GM23338 (cell line): ENCODE results near the gene TRPM3. TPM values are rescaled to one million over a fixed set of nuclear protein-coding genes. Genes with fewer than 3 reads are reported as not detected.

Experiments
- ATAC-seq: fragments of 200-7000 bp; cut with Tn5 transposase; 3 replicates; pipeline ENCODE4 v1.9.1; 2020
- DNase-seq: peaks from one replicate; pipeline ENCODE4 v3.0.0-alpha.2; 2015; ENCODE audit warnings: low spot score
- H2AFZ ChIP-seq: fragments of 200-600 bp; sonication (generic); 2 replicates; pipeline ENCODE4 v1.8.0; 2016; ENCODE audit warnings: antibody characterized with exemption, mild to moderate bottlenecking, moderate library complexity
- H3F3A ChIP-seq: fragments of 200-600 bp; sonication (generic); replicated peaks from 2 replicates; pipeline ENCODE4 v1.8.0; 2017; ENCODE audit warnings: antibody characterized with exemption, mixed run types, low read depth
- H3K27ac ChIP-seq: fragments of 200-600 bp; sonication (generic); 2 replicates; pipeline ENCODE4 v1.6.1; 2016; ENCODE audit warnings: low read depth
- H3K27me3 ChIP-seq: fragments of 200-600 bp; sonication (generic); 2 replicates; pipeline ENCODE4 v1.8.0; 2016; ENCODE audit warnings: mild to moderate bottlenecking, mixed run types, moderate library complexity; ENCODE audit not compliant: insufficient read depth
- H3K36me3 ChIP-seq: fragments of 200-600 bp; sonication (generic); 2 replicates; pipeline ENCODE4 v1.8.0; 2016; ENCODE audit warnings: mild to moderate bottlenecking; ENCODE audit not compliant: insufficient read depth
- H3K4me1 ChIP-seq: fragments of 200-600 bp; sonication (generic); 2 replicates; pipeline ENCODE4 v1.8.0; 2016; ENCODE audit warnings: mild to moderate bottlenecking, moderate library complexity; ENCODE audit not compliant: insufficient read depth
- H3K4me2 ChIP-seq: fragments of 200-600 bp; sonication (generic); 2 replicates; pipeline ENCODE4 v1.7.1; 2017; ENCODE audit warnings: mixed run types
- H3K4me3 ChIP-seq: fragments of 200-600 bp; sonication (generic); 2 replicates; pipeline ENCODE4 v1.6.1; 2016; ENCODE audit warnings: mixed run types
- H3K79me2 ChIP-seq: fragments of 200-600 bp; sonication (generic); replicated peaks from 2 replicates; pipeline ENCODE4 v1.8.0; 2017; ENCODE audit warnings: mild to moderate bottlenecking; ENCODE audit not compliant: insufficient read depth
- H3K9me2 ChIP-seq: fragments of 200-600 bp; sonication (generic); 2 replicates; pipeline ENCODE4 v1.8.0; 2017; ENCODE audit not compliant: insufficient read depth
- H4K20me1 ChIP-seq: fragments of 200-600 bp; sonication (generic); replicated peaks from 2 replicates; pipeline ENCODE4 v1.8.0; 2017; ENCODE audit warnings: mild to moderate bottlenecking; ENCODE audit not compliant: insufficient read depth
- H3K27ac Mint-ChIP-seq: 2 replicates; pipeline ENCODE4 v1.8.0; 2020; ENCODE audit warnings: inconsistent platforms, mild to moderate bottlenecking, moderate library complexity, mixed read lengths
- H3K27me3 Mint-ChIP-seq: 3 replicates; pipeline ENCODE4 v1.8.0; 2022; ENCODE audit warnings: low read depth, mild to moderate bottlenecking, moderate library complexity, mixed read lengths, inconsistent platforms; ENCODE audit not compliant: insufficient read depth, poor library complexity
- H3K36me3 Mint-ChIP-seq: 3 replicates; pipeline ENCODE4 v1.8.0; 2021; ENCODE audit warnings: low read depth, mild to moderate bottlenecking, inconsistent platforms, moderate library complexity, mixed read lengths
- H3K4me1 Mint-ChIP-seq: 3 replicates; pipeline ENCODE4 v1.8.0; 2020; ENCODE audit warnings: mild to moderate bottlenecking, inconsistent platforms, mixed read lengths
- H3K4me3 Mint-ChIP-seq: 3 replicates; pipeline ENCODE4 v1.8.0; 2021; ENCODE audit warnings: moderate library complexity, mild to moderate bottlenecking, inconsistent platforms, mixed read lengths
- H3K9me3 Mint-ChIP-seq: 3 replicates; pipeline ENCODE4 v1.8.0; 2020; ENCODE audit warnings: moderate library complexity, mild to moderate bottlenecking, inconsistent platforms, mixed read lengths
- CTCF ChIP-seq, 2 experiments: fragments of 200-600 bp in 1 of 2; sonication (generic) in 1 of 2; conservative IDR thresholded peaks; 2 replicates each; pipeline versions ENCODE4 v1.5.1 to v1.6.1; 2016 to 2017; ENCODE audit warnings: antibody characterized with exemption in 2 of 2, low read depth in 2 of 2, mild to moderate bottlenecking in 2 of 2, moderate library complexity in 1 of 2
- EZH2 ChIP-seq: fragments of 200-600 bp; sonication (generic); IDR thresholded peaks from one replicate; pipeline ENCODE4 v1.8.0; 2017; ENCODE audit warnings: antibody characterized with exemption, mild to moderate bottlenecking, low read depth; ENCODE audit not compliant: unreplicated experiment
- EZH2phosphoT487 ChIP-seq: fragments of 200-600 bp; sonication (generic); IDR thresholded peaks from one replicate; pipeline ENCODE4 v1.8.1; 2018; ENCODE audit warnings: antibody characterized with exemption; ENCODE audit not compliant: unreplicated experiment
- JUNB ChIP-seq: IDR thresholded peaks from one replicate; pipeline ENCODE4 v1.6.1; 2016; ENCODE audit warnings: antibody characterized with exemption; ENCODE audit not compliant: unreplicated experiment
- NANOG ChIP-seq: IDR thresholded peaks from 2 replicates; pipeline ENCODE4 v1.6.1; 2016; ENCODE audit warnings: antibody characterized with exemption, borderline replicate concordance
- POLR2AphosphoS5 ChIP-seq: IDR thresholded peaks from 2 replicates; pipeline ENCODE4 v1.6.1; 2016; ENCODE audit warnings: antibody characterized with exemption, low read depth
- REST ChIP-seq: IDR thresholded peaks from one replicate; pipeline ENCODE4 v1.6.1; 2018; ENCODE audit warnings: antibody characterized with exemption; ENCODE audit not compliant: unreplicated experiment
- ZNF331 ChIP-seq: fragments of 250-450 bp; sonication (Bioruptor Pico); IDR thresholded peaks from 2 replicates; pipeline ENCODE4 v1.5.0; 2020; ENCODE audit warnings: low read depth, mild to moderate bottlenecking, moderate library complexity
- ZNF462 ChIP-seq: fragments of 250-450 bp; sonication (Bioruptor Pico); IDR thresholded peaks from 2 replicates; pipeline ENCODE4 v1.5.0; 2020; ENCODE audit warnings: mild to moderate bottlenecking, moderate library complexity
- polyA plus RNA-seq: library from polyadenylated mRNA; unstranded; fragments of >200 nt; fragmentation: Nextera tagmentation; extraction: Ambion mirVana; gene quantifications from 2 replicates; pipeline ENCODE4 v1.2.1, GENCODE V29; 2016
- total RNA-seq: library from RNA; depleted of rRNA; stranded (reverse); fragments of >200 nt; shearing (Covaris generic); gene quantifications from 2 replicates; pipeline ENCODE4 v1.2.3, GENCODE V29; 2014

The TRPM3 gene
- total and polyA plus RNA-seq, 2 experiments from 2014 or later: 2.8 to 8.2 TPM

GRCh38 chr9:70510157-70510770, 611.2 kb downstream of the TRPM3 start:
- Mint-ChIP-seq H3K36me3 (peaks cover 4% of the 10 kb centered on the region; the same call in 2 of the 3 replicates), H3K4me1 (0 out of 3 replicates have a peak, but pooled peaks cover 2% of the 10 kb centered on the region), H3K4me3 (no peak overlapping the region), H3K27ac (no peak overlapping the region), H3K27me3 (no peaks in the 10 kb centered on the region), H3K9me3 (peaks cover 6% of the 10 kb centered on the region; the same call in 2 of the 3 replicates)
- no peaks in the 10 kb centered on the region for H3K4me1 ChIP-seq
- no peak overlapping the region for H3K4me3 ChIP-seq
- no peaks in the 10 kb centered on the region for H3K79me2 ChIP-seq
- no peaks in the 10 kb centered on the region for H3K27me3 ChIP-seq
- H4K20me1 ChIP-seq: no peaks in the 10 kb centered on the region
- no peak overlapping the region for H3K4me2 ChIP-seq
- H3K27ac ChIP-seq: no peak overlapping the region
- H3K36me3 ChIP-seq: no peaks in the 10 kb centered on the region
- H2AFZ ChIP-seq: no peak overlapping the region
- TF ChIP-seq CTCF (conservative IDR thresholded peaks at IDR 0.05; ENCODE audit: low read depth in 2 of 2) (peak; percentile 76 to 90), POLR2AphosphoS5 (no peak), EZH2phosphoT487 (no peak)
- no peaks in the 10 kb centered on the region for H3K9me2 ChIP-seq
- peak; percentile 70 for ATAC-seq
- peak; percentile 77 for DNase-seq
- H3F3A ChIP-seq: no peaks in the 10 kb centered on the region

GRCh38 chr9:70506159-70506558, 615.3 kb downstream of the TRPM3 start:
- no peaks in the 10 kb centered on the region for H4K20me1 ChIP-seq
- peaks cover 4% of the 10 kb centered on the region; the same call in 2 of the 3 replicates for H3K36me3 Mint-ChIP-seq
- H3K27me3 Mint-ChIP-seq: no peaks in the 10 kb centered on the region
- no peak for TF ChIP-seq EZH2
- TF ChIP-seq EZH2phosphoT487: no peak
- TF ChIP-seq NANOG: no peak
- TF ChIP-seq ZNF331 (CRISPR knock-in tag): no peak
- no peak for TF ChIP-seq ZNF462 (CRISPR knock-in tag)
- no peak for TF ChIP-seq REST
- no peak for TF ChIP-seq JUNB

More at GRCh38 chr9:70506159-70506558, 615.3 kb downstream of the TRPM3 start:
- H2AFZ ChIP-seq: no peak overlapping the region
- no peak overlapping the region for H3K4me3 ChIP-seq
- H3K9me2 ChIP-seq: no peaks in the 10 kb centered on the region
- no peaks in the 10 kb centered on the region for H3K27me3 ChIP-seq
- H3K9me3 Mint-ChIP-seq: peaks cover 6% of the 10 kb centered on the region; the same call in 2 of the 3 replicates
- no peaks in the 10 kb centered on the region for H3K36me3 ChIP-seq
- no peaks in the 10 kb centered on the region for H3F3A ChIP-seq
- no peak overlapping the region for H3K4me3 Mint-ChIP-seq
- DNase-seq: no peak
- H3K27ac ChIP-seq: no peak overlapping the region
- H3K4me1 ChIP-seq: no peaks in the 10 kb centered on the region
- no peak overlapping the region for H3K4me2 ChIP-seq
- H3K27ac Mint-ChIP-seq: no peak overlapping the region
- no peaks in the 10 kb centered on the region for H3K79me2 ChIP-seq
- no peak for ATAC-seq
- no peaks in the 10 kb centered on the region for H3K4me1 Mint-ChIP-seq
